NCI-H1436 treated with DMSO at 0.1 percent for 48 hours (cell line): ENCODE data around the gene RAI14.
"Not testable (repeated sequence)": the region's sequence is repeated elsewhere in the genome, so short reads cannot be mapped to it uniquely, and the experiment has no call there.

Experiments
- DNase-seq: peaks from one replicate; lab custom pipeline; 2025; lab: John Stamatoyannopoulos, UW

RAI14 gene

GRCh38 chr5:34770486-34770885, 114.4 kb downstream of the RAI14 start:
- DNase-seq: no peak

GRCh38 chr5:34771076-34771475, 114.9 kb downstream of the RAI14 start:
- no peak for DNase-seq

GRCh38 chr5:34772267-34773098, 116.4 kb downstream of the RAI14 start:
- no peak for DNase-seq

- DNase-seq: no peak
Observed at GRCh38 chr5:34774139-34774538, 118.0 kb downstream of the RAI14 start.

- DNase-seq: not testable (repeated sequence)
Observed at GRCh38 chr5:34774678-34775077, 118.5 kb downstream of the RAI14 start.

- DNase-seq: no peak
Observed at GRCh38 chr5:34775886-34776285, 119.8 kb downstream of the RAI14 start.

- DNase-seq: no peak
Observed at GRCh38 chr5:34778091-34778850, 122.1 kb downstream of the RAI14 start.

GRCh38 chr5:34783892-34784291, 127.8 kb downstream of the RAI14 start:
- not testable (repeated sequence) for DNase-seq

- DNase-seq: no peak
Observed at GRCh38 chr5:34787035-34787434, 130.9 kb downstream of the RAI14 start.

- DNase-seq: no peak
Observed at GRCh38 chr5:34789021-34789531, 132.9 kb downstream of the RAI14 start.

- DNase-seq: no peak
Observed at GRCh38 chr5:34789639-34790038, 133.5 kb downstream of the RAI14 start.

GRCh38 chr5:34790069-34790468, 133.9 kb downstream of the RAI14 start:
- DNase-seq: no peak

GRCh38 chr5:34791761-34792244, 135.7 kb downstream of the RAI14 start:
- no peak for DNase-seq

GRCh38 chr5:34802834-34803563, 146.9 kb downstream of the RAI14 start:
- no peak for DNase-seq

GRCh38 chr5:34803974-34804732, 148.0 kb downstream of the RAI14 start:
- no peak for DNase-seq

- DNase-seq: no peak
Observed at GRCh38 chr5:34804913-34805312, 148.8 kb downstream of the RAI14 start.

- DNase-seq: no peak
Observed at GRCh38 chr5:34806532-34806931, 150.4 kb downstream of the RAI14 start.

GRCh38 chr5:34811706-34812105, 155.6 kb downstream of the RAI14 start:
- no peak for DNase-seq

GRCh38 chr5:34813509-34813908, 157.4 kb downstream of the RAI14 start:
- no peak for DNase-seq

GRCh38 chr5:34817558-34818351, 161.6 kb downstream of the RAI14 start:
- no peak for DNase-seq

- no peak for DNase-seq
Observed at GRCh38 chr5:34818717-34819116, 162.6 kb downstream of the RAI14 start.
